ENCODE results near the gene ALDH7A1. TPM values are rescaled to one million over a fixed set of nuclear protein-coding genes. Genes with fewer than 3 reads are reported as not detected.
A peak's percentile ranks its signal among the peaks of the same experiment; 100 is the strongest.

Gene ALDH7A1
- total RNA-seq, 1 experiment from 2014 or later: 148 TPM

- no peak overlapping the region for H4K5ac ChIP-seq (ENCODE audit: insufficient read length, low read depth, low read length)
- H3K4me1 ChIP-seq (ENCODE audit: insufficient read depth, low read length): peaks cover 3% of the 10 kb centered on the region; the same call in 1 of the 2 replicates
- no peak overlapping the region for H3K56ac ChIP-seq (ENCODE audit: insufficient read length, low read depth, low read length)
- H3K4ac ChIP-seq (ENCODE audit: low read depth, low read length): no peak overlapping the region
- no peak for DNase-seq
- H3K9ac ChIP-seq (ENCODE audit: extremely low read depth, insufficient read length, low read length): no peak overlapping the region
- H3K4me3 Mint-ChIP-seq: no peak overlapping the region
- H3K27me3 ChIP-seq (ENCODE audit: insufficient read depth, low read length): no peaks in the 10 kb centered on the region
- H4K8ac ChIP-seq (replicated peaks; ENCODE audit: insufficient read length, low read depth, low read length): no peak overlapping the region
- H3K9me3 ChIP-seq (ENCODE audit: control insufficient read depth, low read depth, low read length): no peaks in the 10 kb centered on the region
- no peak overlapping the region for H2AK5ac ChIP-seq (ENCODE audit: insufficient read length, low read length)
- no peaks in the 10 kb centered on the region for H3K79me2 ChIP-seq (ENCODE audit: insufficient read depth, low read length)
- H3K27ac Mint-ChIP-seq: no peak overlapping the region
- H2BK15ac ChIP-seq (ENCODE audit: low read depth, low read length): no peak overlapping the region
- H3K4me2 ChIP-seq (ENCODE audit: insufficient read depth, insufficient read length, low read length): no peak overlapping the region
- no peak overlapping the region for H3K23ac ChIP-seq (ENCODE audit: insufficient read length, low read depth, low read length)
- H3K14ac ChIP-seq (ENCODE audit: insufficient read depth, low read length): no peak overlapping the region
- peak overlapping the region; percentile 35 for H2BK12ac ChIP-seq (ENCODE audit: insufficient read length, low read depth, low read length)
- H2BK20ac ChIP-seq (ENCODE audit: low read depth, low read length, poor library complexity, severe bottlenecking): no peak overlapping the region
- no peak overlapping the region for H2BK5ac ChIP-seq (ENCODE audit: insufficient read length, low read length)
- no peak overlapping the region for H2BK120ac ChIP-seq (ENCODE audit: low read depth, low read length, poor library complexity, severe bottlenecking)
- H3K9me3 Mint-ChIP-seq: no peaks in the 10 kb centered on the region
- no peaks in the 10 kb centered on the region; the same call in 1 of the 2 replicates for H3K27me3 Mint-ChIP-seq (ENCODE audit: low read depth)
- no peak overlapping the region for H3K27ac ChIP-seq (ENCODE audit: insufficient read length, low read depth, low read length)
- no peak overlapping the region for H4K91ac ChIP-seq (ENCODE audit: insufficient read length, low read depth, low read length)
- H3K18ac ChIP-seq (ENCODE audit: insufficient read length, low read depth, low read length): no peak overlapping the region
- H3T11ph ChIP-seq (ENCODE audit: low read length): no peak overlapping the region
- peaks cover 4 to 10% of the 10 kb centered on the region in 2 experiments for H3K4me1 Mint-ChIP-seq
- no peaks in the 10 kb centered on the region for H3K36me3 Mint-ChIP-seq (ENCODE audit: insufficient read depth in 1 of 3, low read depth in 3 of 3)
- no CpG with 5 or more reads among the region's 5 CpGs for WGBS (ENCODE audit: extremely low coverage, insufficient read length, low lambda C conversion rate)
- H2AFZ ChIP-seq (ENCODE audit: low read length): no peak overlapping the region
- TF ChIP-seq CTCF (conservative IDR thresholded peaks at IDR 0.05): no peak
- H3K79me1 ChIP-seq (ENCODE audit: insufficient read depth, low read depth, low read length, poor library complexity, severe bottlenecking): no peaks in the 10 kb centered on the region
- no peaks in the 10 kb centered on the region for H3K23me2 ChIP-seq (ENCODE audit: insufficient read length, low read depth, low read length, poor library complexity, severe bottlenecking)
- H4K20me1 ChIP-seq (ENCODE audit: control insufficient read depth, insufficient read depth, insufficient read length): no peaks in the 10 kb centered on the region
Observed at GRCh38 chr5:126509339-126509738, 85.7 kb downstream of the ALDH7A1 start.
